Esophagus squamous epithelium (tissue), 5 donors: ENCODE data around the gene FHL1. TPM values are rescaled to one million over a fixed set of nuclear protein-coding genes. Genes with fewer than 3 reads are reported as not detected.
"Not testable (repeated sequence)": the region's sequence is repeated elsewhere in the genome, so short reads cannot be mapped to it uniquely, and the experiment has no call there.

ENCODE experiments used
- DNase-seq: peaks from one replicate; lab custom pipeline; 2025; lab: John Stamatoyannopoulos, UW
- H3K27ac ChIP-seq, 4 donors: fragments of 200-600 bp; sonication (generic); one replicate each; pipeline ENCODE4 v1.5.1; 2016 to 2019; ENCODE audit warnings: mild to moderate bottlenecking in 1 of 4
- H3K27me3 ChIP-seq, 4 donors: fragments of 200-600 bp; sonication (generic); 1 replicate in 3 of 4; 2 replicates in 1 of 4; pipeline versions ENCODE4 v1.5.1 to v1.6.0; 2017 to 2021; ENCODE audit warnings: antibody characterized with exemption in 1 of 4
- H3K36me3 ChIP-seq, 3 donors: fragments of 200-600 bp; sonication (generic); one replicate each; pipeline ENCODE4 v1.5.1; 2016 to 2019
- H3K4me1 ChIP-seq, 3 donors: fragments of 200-600 bp; sonication (generic); one replicate each; pipeline ENCODE4 v1.5.1; 2017 to 2019
- H3K4me3 ChIP-seq, 4 donors: fragments of 200-600 bp; sonication (generic); 1 replicate in 3 of 4; 2 replicates in 1 of 4; pipeline ENCODE4 v1.5.1; 2016 to 2019; ENCODE audit warnings: mild to moderate bottlenecking in 2 of 4, moderate library complexity in 1 of 4
- H3K9me3 ChIP-seq, 3 donors: fragments of 200-600 bp; sonication (generic); one replicate each; pipeline ENCODE4 v1.5.1; 2016 to 2019
- POLR2A ChIP-seq, 4 donors: fragments of 450-650 bp; IDR thresholded peaks; one replicate each; pipeline ENCODE4 v1.6.1; 2017; ENCODE audit warnings: antibody characterized with exemption in 4 of 4, mild to moderate bottlenecking in 4 of 4, moderate library complexity in 3 of 4
- WGBS, 2 donors: methylation state at CpG; one replicate each; pipeline ENCODE4 v1.1.5; 2018; 5-methylcytosine and 5-hydroxymethylcytosine counted together
- intact Hi-C: fragments of 100-400 bp; cut with DNase I; formaldehyde crosslinking; loops from one replicate; pipeline ENCODE4 v1.15.0; 2022
- total RNA-seq, 4 donors: library from RNA; depleted of rRNA; stranded (reverse); fragments of >200 nt; gene quantifications; one replicate each; pipeline ENCODE4 v1.1.0, GENCODE V29; 2016
- TF ChIP-seq, protein P1 (sequence below), 6 experiments: fragments of 450-650 bp in 4 of 6; fragments of 200-600 bp in 2 of 6; sonication (generic) in 2 of 6; IDR thresholded peaks; one replicate each; pipeline ENCODE4 v1.5.1; 2016 to 2019; ENCODE audit warnings: antibody characterized with exemption in 6 of 6, mild to moderate bottlenecking in 4 of 6, moderate library complexity in 4 of 6
- donor health status: DM: yes; HTN: yes; CAD: no.

The FHL1 gene
- total RNA-seq, result 100 to 1,000 TPM in 2 of 4 donors, 10 to 100 TPM in 2; 17.1 to 509 (median 70.4) TPM

DNA sequence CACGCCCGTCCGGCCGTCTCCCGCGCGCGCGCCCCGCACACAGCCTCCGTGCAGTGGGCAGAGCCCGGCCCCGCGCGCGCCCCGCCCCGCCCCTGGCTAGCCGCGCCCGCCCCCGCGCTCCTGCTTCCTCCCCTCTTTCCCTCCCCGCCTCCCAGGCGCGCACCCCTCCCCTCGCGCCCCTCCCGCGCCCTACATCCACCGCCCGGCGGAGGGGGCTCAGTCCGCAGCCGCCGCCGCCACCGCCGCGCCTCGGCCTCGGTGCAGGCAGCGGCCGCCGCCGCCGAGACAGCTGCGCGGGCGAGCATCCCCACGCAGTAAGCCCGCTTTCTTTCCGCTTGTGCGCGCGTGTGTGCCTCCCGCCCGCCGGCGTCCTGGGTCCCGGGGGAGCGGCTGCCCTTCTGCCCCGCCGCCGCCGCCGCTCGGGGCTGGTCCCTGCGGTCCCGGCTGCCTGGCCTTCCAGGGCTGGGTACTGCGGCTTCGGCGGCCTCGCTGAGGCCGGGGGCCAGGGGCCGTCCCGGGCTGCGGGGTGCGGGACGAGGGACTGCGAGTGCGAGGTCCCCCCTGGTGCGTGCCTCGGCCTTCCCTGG, at the start of gene FHL1:
FHL1 (plus strand) TSS at position 219 of the 587 bp plus-strand sequence.
- whole genome bisulfite sequencing, 2 donors, result no CpG with 5 or more reads among the region's 84 CpGs
- H3K4me3 ChIP-seq, result peak within 1 kb of the TSS; percentile 49 to 79 (median 60)
- H3K27me3 ChIP-seq, result peaks cover 0 to 6% (median 0%) of the 10 kb centered on the region in 4 donors
- peak within 1 kb of the TSS; percentile 80 to 93 (median 87) for H3K27ac ChIP-seq
- H3K4me1 ChIP-seq, result peaks cover 0 to 9% (median 0%) of the 10 kb centered on the region in 3 donors
- no peaks in the 10 kb centered on the region for H3K36me3 ChIP-seq
- DNase-seq, result no peak
- no peaks in the 10 kb centered on the region for H3K9me3 ChIP-seq
- intact Hi-C loops, result no loop called here
- TF ChIP-seq POLR2A (IDR thresholded peaks at IDR 0.05), result peak in 2 of 4 donors; percentile 31 to 33
- TF ChIP-seq, protein P1, sequence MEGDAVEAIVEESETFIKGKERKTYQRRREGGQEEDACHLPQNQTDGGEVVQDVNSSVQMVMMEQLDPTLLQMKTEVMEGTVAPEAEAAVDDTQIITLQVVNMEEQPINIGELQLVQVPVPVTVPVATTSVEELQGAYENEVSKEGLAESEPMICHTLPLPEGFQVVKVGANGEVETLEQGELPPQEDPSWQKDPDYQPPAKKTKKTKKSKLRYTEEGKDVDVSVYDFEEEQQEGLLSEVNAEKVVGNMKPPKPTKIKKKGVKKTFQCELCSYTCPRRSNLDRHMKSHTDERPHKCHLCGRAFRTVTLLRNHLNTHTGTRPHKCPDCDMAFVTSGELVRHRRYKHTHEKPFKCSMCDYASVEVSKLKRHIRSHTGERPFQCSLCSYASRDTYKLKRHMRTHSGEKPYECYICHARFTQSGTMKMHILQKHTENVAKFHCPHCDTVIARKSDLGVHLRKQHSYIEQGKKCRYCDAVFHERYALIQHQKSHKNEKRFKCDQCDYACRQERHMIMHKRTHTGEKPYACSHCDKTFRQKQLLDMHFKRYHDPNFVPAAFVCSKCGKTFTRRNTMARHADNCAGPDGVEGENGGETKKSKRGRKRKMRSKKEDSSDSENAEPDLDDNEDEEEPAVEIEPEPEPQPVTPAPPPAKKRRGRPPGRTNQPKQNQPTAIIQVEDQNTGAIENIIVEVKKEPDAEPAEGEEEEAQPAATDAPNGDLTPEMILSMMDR (IDR thresholded peaks at IDR 0.05), result no peak

DNA sequence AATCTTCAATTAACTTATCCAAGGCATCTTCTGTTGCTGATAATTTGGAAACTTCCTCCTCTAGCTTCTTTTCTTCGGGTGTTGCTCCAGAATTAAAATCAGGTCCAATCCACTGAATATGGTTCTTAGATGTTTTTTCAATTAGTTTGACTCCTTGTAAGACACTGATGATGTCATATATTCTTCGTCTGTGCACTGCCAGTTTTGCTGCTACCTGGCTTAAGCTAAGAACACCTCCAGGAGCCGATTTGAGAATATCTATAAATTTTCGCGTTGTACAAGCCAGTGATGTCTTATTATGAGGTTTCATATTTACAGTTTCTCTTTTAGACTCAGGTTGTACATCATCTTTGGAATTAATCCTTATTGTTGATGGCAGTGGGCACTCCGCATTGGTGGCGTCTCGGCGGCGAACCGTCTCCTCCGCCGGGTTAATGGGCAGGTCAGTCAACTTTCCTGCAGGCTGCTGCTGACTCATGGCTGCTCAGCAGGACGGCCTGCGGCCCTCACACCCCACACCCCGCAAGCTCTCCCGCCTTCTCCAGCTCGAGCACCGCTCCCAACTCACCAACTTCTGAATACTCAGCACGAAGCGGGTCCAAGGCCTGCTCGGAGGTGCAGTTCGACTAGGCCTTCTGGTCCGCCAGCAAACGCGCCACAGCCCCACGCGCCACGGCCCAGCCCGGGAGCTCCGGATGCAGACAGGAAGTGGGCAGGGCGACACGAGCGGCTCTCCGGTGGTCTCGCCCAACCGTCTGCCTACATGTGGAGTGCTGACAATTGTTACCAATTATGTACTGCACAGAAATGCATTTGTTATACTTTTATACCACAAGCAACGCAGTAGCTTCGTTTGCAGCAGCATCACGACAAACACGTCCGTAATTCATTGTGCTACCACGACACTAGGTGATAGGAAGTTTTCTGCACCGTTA, 49.2 kb upstream of the FHL1 start:
- H3K4me3 ChIP-seq, result no peak overlapping the region
- no peaks in the 10 kb centered on the region for H3K4me1 ChIP-seq
- no peaks in the 10 kb centered on the region for H3K36me3 ChIP-seq
- DNase-seq, result no peak
- no peak overlapping the region for H3K27ac ChIP-seq
- WGBS, 2 donors, result 87 to 93% methylated on average over 23 of the region's 44 CpGs
- TF ChIP-seq POLR2A (IDR thresholded peaks at IDR 0.05), result no peak
- TF ChIP-seq, protein P1 (IDR thresholded peaks at IDR 0.05), result no peak
- intact Hi-C loops, result no loop called here
- H3K9me3 ChIP-seq, result no peaks in the 10 kb centered on the region
- no peaks in the 10 kb centered on the region for H3K27me3 ChIP-seq

DNA sequence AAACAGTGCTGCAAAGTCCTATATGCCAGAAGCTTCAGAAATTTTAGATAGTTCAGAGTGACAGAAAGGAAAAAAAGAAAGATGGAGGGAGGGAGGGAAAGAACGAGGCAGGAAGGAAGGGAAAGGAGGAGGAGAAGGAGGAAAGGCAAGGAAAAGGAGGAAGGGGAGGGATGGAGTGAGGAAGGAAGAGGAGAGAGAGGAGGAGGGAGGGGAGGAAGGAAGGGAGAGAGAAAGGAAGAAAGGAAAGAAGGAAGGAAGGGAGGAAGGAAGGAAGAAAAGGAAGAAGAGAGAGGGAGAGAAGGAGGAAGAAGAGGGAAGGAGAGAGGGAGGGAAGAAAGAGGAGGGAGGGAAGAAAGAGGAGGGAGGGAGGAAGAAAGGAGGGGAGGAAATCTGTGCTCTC, 42.4 kb upstream of the FHL1 start:
- no peaks in the 10 kb centered on the region for H3K27me3 ChIP-seq
- intact Hi-C loops, result no loop called here
- no peak overlapping the region for H3K4me3 ChIP-seq
- WGBS, 2 donors, result 44 to 45% methylated on average over 1 of the region's 1 CpG
- H3K27ac ChIP-seq, result no peak overlapping the region
- H3K9me3 ChIP-seq, result no peaks in the 10 kb centered on the region
- no peak for DNase-seq
- TF ChIP-seq POLR2A (IDR thresholded peaks at IDR 0.05), result no peak
- TF ChIP-seq, protein P1 (IDR thresholded peaks at IDR 0.05), result no peak
- H3K4me1 ChIP-seq, result no peaks in the 10 kb centered on the region
- no peaks in the 10 kb centered on the region for H3K36me3 ChIP-seq

DNA sequence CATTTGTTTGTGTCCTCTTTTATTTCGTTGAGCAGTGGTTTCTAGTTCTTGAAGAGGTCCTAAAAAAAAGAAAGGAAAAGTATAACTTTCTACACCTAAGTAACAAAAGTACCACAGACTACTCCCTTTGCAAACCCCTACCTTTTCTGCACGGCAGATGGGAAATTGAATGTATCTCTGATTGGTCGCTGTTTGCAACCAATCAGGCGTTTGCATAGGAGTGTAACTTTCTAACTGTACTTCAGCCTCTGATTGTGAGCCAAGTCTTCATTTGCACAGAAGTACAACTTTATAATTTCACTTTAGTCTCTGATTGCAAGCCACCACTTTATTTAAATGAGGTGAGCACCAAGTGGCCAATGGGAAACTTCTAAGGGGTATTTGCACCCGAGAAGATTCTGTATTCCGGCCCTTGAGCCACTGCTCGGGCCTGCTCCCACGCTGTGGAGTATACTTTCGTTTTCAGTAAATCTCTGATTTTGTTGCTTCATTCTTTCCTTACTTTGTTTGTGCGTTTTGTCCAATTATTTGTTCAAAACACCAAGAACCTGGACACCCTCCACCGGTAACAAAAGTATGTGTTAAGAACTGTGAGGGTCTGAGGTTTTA, 40.3 kb upstream of the FHL1 start:
- TF ChIP-seq, protein P1 (IDR thresholded peaks at IDR 0.05), result no peak
- TF ChIP-seq POLR2A (IDR thresholded peaks at IDR 0.05), result no peak
- no peak overlapping the region for H3K27ac ChIP-seq
- intact Hi-C loops, result no loop called here
- no peak overlapping the region for H3K4me3 ChIP-seq
- no peaks in the 10 kb centered on the region for H3K36me3 ChIP-seq
- WGBS, 2 donors, result 79 to 81% methylated on average over 10 to 11 of the region's 11 CpGs
- DNase-seq, result no peak
- no peaks in the 10 kb centered on the region for H3K4me1 ChIP-seq
- no peaks in the 10 kb centered on the region for H3K27me3 ChIP-seq
- H3K9me3 ChIP-seq, result no peaks in the 10 kb centered on the region

DNA sequence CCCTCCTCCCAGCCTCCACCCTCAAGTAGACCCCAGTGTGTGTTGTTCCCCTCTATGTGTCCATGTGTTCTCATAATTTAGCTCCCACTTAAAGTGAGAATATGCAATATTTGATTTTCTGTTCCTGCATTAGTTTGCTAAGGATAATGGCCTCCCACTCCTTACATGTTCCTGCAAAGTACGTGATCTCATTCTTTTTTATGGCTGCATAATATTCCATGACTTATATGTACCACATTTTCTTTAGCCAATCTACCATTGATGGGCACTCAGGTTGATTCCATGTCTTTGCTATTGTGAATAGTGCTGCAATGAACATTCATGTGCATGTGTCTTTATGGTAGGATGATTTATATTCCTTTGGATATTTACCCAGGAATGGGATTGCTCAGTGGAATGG, 38.4 kb upstream of the FHL1 start:
- H3K36me3 ChIP-seq, H3K4me3 ChIP-seq, H3K9me3 ChIP-seq, intact Hi-C loops, DNase-seq, H3K27me3 ChIP-seq, H3K4me1 ChIP-seq, H3K27ac ChIP-seq: not testable (repeated sequence)
- WGBS, 2 donors, result 60 to 100% methylated on average over 1 of the region's 1 CpG
